ENCODE data around the gene TENM4. TPM values are rescaled to one million over a fixed set of nuclear protein-coding genes. Genes with fewer than 3 reads are reported as not detected.

Gene TENM4
- polyA plus RNA-seq, 3 donors = 0.31 to 1.7 TPM; not detected in 1

GRCh38 chr11:79396001-79396400 is 44.8 kb downstream of the TENM4 start:
- Histone ChIP-seq H3K4me3 (replicated peaks in 1 of 3; ENCODE audit: low read depth in 2 of 3, low read length in 3 of 3) (no peak overlapping the region), H4K20me1 (ENCODE audit: insufficient read depth, low read length) (no peaks in the 10 kb centered on the region), H3K27ac (ENCODE audit: low read depth in 1 of 2, low read length in 2 of 2) (no peak overlapping the region), H3K4me2 (replicated peaks; ENCODE audit: extremely low read depth, low read length, poor library complexity, severe bottlenecking) (no peak overlapping the region), H3K9ac (ENCODE audit: insufficient read depth, low read length, poor library complexity, severe bottlenecking) (no peak overlapping the region), H3K9me3 (replicated peaks in 1 of 2; ENCODE audit: control insufficient read depth in 1 of 2, insufficient read depth in 1 of 2, low read length in 2 of 2) (no peaks in the 10 kb centered on the region), H3K36me3 (replicated peaks in 1 of 2; ENCODE audit: control insufficient read depth in 1 of 2, insufficient read depth in 2 of 2, low read length in 2 of 2) (no peaks in the 10 kb centered on the region), H3K4me1 (ENCODE audit: control insufficient read depth in 1 of 2, insufficient read depth in 2 of 2, low read length in 2 of 2) (no peaks in the 10 kb centered on the region), H2AFZ (ENCODE audit: insufficient read depth, low read depth, low read length, poor library complexity, severe bottlenecking) (no peak overlapping the region), H3K79me2 (ENCODE audit: insufficient read depth, low read length) (no peaks in the 10 kb centered on the region), H3K27me3 (ENCODE audit: control insufficient read depth in 2 of 2, insufficient read depth in 2 of 2, low read length in 2 of 2) (peaks cover 42 to 93% of the 10 kb centered on the region in 2 donors)
- Mint-ChIP-seq H3K27ac (no peak overlapping the region), H3K27me3 (ENCODE audit: low read depth in 3 of 3) (peaks cover 15 to 41% (median 25%) of the 10 kb centered on the region in 3 donors), H3K4me1 (peaks cover under 1% of the 10 kb centered on the region), H3K36me3 (no peaks in the 10 kb centered on the region), H3K9me3 (peaks cover 0 to 3% (median 0%) of the 10 kb centered on the region in 7 donors), H3K4me3 (no peak overlapping the region)
- intact Hi-C loops (cut with micrococcal nuclease) = no loop called here
- DNase-seq = no peak
- TF ChIP-seq CTCF (IDR thresholded peaks at IDR 0.05) = no peak

- intact Hi-C loops (cut with micrococcal nuclease) = no loop called here
- peaks cover 35 to 97% of the 10 kb centered on the region in 2 donors for H3K27me3 ChIP-seq (ENCODE audit: control insufficient read depth in 2 of 2, insufficient read depth in 2 of 2, low read length in 2 of 2)
Measured at GRCh38 chr11:79393362-79394043, 47.3 kb downstream of the TENM4 start.

More at GRCh38 chr11:79393362-79394043, 47.3 kb downstream of the TENM4 start:
- no peak for DNase-seq
- H4K20me1 ChIP-seq (ENCODE audit: insufficient read depth, low read length) = no peaks in the 10 kb centered on the region
- no peak overlapping the region for H2AFZ ChIP-seq (ENCODE audit: insufficient read depth, low read depth, low read length, poor library complexity, severe bottlenecking)
- Mint-ChIP-seq H3K36me3 (no peaks in the 10 kb centered on the region), H3K9me3 (peaks cover 0 to 9% (median 3%) of the 10 kb centered on the region in 7 donors), H3K4me3 (no peak overlapping the region), H3K27ac (no peak overlapping the region), H3K27me3 (ENCODE audit: low read depth in 3 of 3) (peaks cover 26 to 53% (median 40%) of the 10 kb centered on the region in 3 donors), H3K4me1 (peaks cover 7% of the 10 kb centered on the region)
- H3K9me3 ChIP-seq (replicated peaks in 1 of 2; ENCODE audit: control insufficient read depth in 1 of 2, insufficient read depth in 1 of 2, low read length in 2 of 2) = no peaks in the 10 kb centered on the region
- no peak overlapping the region for H3K4me3 ChIP-seq (replicated peaks in 1 of 3; ENCODE audit: low read depth in 2 of 3, low read length in 3 of 3)
- WGBS (ENCODE audit: insufficient coverage) = 52% methylated on average over 9 of the region's 9 CpGs
- H3K27ac ChIP-seq (ENCODE audit: low read depth in 1 of 2, low read length in 2 of 2) = no peak overlapping the region
- H3K4me1 ChIP-seq (ENCODE audit: control insufficient read depth in 1 of 2, insufficient read depth in 2 of 2, low read length in 2 of 2) = no peaks in the 10 kb centered on the region
- H3K4me2 ChIP-seq (replicated peaks; ENCODE audit: extremely low read depth, low read length, poor library complexity, severe bottlenecking) = no peak overlapping the region
- no peak overlapping the region for H3K9ac ChIP-seq (ENCODE audit: insufficient read depth, low read length, poor library complexity, severe bottlenecking)
- H3K79me2 ChIP-seq (ENCODE audit: insufficient read depth, low read length) = no peaks in the 10 kb centered on the region
- no peaks in the 10 kb centered on the region for H3K36me3 ChIP-seq (replicated peaks in 1 of 2; ENCODE audit: control insufficient read depth in 1 of 2, insufficient read depth in 2 of 2, low read length in 2 of 2)
- TF ChIP-seq CTCF (IDR thresholded peaks at IDR 0.05) = no peak

Data from CD14-positive monocyte (primary cell).